CD4-positive, alpha-beta T cell treated with Interleukin-15 for 1 hour (primary cell): ENCODE measurements around the gene FRAT1.
A peak's percentile ranks its signal among the peaks of the same experiment; 100 is the strongest.
"Not testable (repeated sequence)": the region's sequence is repeated elsewhere in the genome, so short reads cannot be mapped to it uniquely, and the experiment has no call there.

ENCODE experiments used
- DNase-seq: peaks from one replicate; pipeline ENCODE4 v3.0.0-alpha.2; 2020

Gene FRAT1

GRCh38 chr10:97318772-97319651 lies at the start of gene FRAT1:
Gene FRAT1 (plus strand): TSS chr10:97319271. CDS start chr10:97319454, 183 bp downstream.
- peak; percentile 87 for DNase-seq

- no peak for DNase-seq
These were observed 48.4 kb upstream of the FRAT1 start for GRCh38 chr10:97270523-97271154.

- no peak for DNase-seq
These were observed 45.4 kb upstream of the FRAT1 start for GRCh38 chr10:97273700-97274099.

- no peak for DNase-seq
These were observed 44.2 kb upstream of the FRAT1 start for GRCh38 chr10:97274828-97275227.

DNA sequence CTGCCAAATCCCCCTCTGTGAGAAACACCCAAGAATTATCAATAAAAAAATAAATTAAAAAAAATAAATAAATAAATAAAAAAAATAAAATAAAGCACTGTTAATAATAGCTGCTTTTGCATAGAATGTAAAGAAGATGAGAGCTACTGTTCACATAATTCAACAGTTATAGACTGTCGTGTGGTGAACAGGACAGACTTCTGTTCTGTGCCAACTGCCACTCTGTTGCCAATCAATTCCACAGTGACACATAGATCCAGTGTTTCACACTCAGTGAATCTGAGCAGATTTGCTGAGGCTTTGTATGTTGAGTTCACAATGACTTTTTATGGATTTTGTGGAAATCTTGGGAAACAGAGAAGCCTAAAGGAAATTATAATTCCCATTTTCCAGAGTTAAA lies 41.5 kb upstream of the FRAT1 start:
- no peak for DNase-seq

DNA sequence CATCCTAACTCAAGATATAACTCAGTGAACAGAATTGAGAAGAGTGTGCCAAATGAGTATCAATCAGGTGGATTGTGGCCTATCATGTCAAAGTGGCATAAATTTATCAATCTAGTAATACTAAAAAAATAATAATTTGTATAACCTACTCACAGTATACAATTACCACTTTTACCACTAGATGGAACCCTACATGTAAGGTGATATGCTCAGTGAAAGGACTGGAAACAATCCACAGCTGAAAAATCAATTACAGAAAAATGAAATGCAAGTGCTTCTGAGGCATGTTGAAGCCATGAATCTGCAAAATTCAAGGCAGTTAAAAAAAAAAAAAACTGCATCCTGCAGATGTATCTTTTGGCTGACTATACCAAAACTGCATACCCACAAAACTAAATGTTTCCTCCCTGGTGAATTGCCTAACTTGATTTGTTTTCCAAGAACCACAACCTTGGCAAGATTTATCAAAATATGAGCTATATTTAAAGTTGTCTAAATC lies 40.5 kb upstream of the FRAT1 start:
- DNase-seq = no peak

DNA sequence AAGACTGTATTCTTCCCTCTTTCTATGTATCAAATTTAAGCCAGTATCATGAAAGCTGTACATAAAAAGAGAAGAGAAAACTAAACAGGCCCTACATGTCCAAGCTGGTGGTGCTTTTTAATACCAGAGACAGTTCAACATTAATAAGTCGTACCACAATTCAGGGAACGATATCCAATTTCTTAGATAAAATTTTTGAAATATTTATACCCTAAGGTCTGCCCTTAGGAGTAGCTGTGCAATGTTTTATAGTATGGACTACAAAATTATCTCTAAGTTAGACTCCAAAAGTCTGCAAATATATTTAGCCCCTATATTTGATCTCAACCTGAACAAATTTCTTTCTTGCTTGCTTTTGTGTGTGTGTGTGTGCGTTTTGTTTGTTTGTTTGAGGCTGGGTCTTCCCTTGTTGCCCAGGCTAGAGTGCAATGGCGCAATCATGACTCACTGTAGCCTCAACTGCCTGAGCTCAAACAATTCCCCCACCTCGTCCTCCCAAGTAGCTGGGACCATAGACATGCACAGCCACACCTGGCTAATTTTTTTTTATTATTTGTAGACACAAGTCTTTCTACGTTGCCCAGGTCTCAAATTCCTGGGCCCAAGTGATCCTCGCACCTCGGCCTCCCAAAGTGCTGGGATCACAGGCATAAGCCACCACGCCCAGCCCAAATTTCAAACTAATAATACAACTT lies 39.8 kb upstream of the FRAT1 start:
- DNase-seq = peak; percentile 19

- no peak for DNase-seq
These were observed 38.3 kb upstream of the FRAT1 start for GRCh38 chr10:97280783-97281182.

- not testable (repeated sequence) for DNase-seq
These were observed 29.0 kb upstream of the FRAT1 start for GRCh38 chr10:97290076-97290475.

DNA sequence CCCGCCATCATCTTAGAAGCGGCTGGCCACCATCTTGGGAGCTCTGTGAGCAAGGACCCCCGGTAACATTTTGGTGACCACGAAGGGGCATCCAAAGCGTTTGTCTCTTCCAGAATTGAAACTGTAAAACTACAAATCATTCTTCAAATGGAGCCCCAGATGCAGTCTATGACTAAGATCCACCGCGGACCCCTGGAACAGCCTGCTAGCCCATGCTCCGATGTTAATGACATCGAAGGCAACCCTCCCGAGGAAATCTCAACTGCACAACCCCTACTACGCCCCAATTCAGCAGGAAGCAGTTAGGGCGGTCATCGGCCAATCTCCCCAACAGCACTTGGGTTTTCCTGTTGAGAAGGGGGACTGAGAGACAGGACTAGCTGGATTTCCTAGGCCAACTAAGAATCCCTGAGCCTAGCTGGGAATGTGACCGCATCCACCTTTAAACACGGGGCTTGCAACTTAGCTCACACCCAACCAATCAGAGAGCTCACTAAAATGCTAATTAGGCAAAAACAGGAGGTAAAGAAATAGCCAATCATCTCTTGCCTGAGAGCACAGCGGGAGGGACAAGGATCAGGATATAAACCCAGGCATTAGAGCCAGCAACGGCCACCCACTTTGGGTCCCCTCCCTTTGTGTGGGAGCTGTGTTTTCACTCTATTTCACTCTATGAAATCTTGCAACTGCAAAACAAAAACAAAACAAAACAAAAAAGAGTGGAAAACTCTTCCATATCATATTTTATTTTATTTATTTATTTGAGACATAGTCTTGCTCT lies 28.3 kb upstream of the FRAT1 start:
- DNase-seq = not testable (repeated sequence)

DNA sequence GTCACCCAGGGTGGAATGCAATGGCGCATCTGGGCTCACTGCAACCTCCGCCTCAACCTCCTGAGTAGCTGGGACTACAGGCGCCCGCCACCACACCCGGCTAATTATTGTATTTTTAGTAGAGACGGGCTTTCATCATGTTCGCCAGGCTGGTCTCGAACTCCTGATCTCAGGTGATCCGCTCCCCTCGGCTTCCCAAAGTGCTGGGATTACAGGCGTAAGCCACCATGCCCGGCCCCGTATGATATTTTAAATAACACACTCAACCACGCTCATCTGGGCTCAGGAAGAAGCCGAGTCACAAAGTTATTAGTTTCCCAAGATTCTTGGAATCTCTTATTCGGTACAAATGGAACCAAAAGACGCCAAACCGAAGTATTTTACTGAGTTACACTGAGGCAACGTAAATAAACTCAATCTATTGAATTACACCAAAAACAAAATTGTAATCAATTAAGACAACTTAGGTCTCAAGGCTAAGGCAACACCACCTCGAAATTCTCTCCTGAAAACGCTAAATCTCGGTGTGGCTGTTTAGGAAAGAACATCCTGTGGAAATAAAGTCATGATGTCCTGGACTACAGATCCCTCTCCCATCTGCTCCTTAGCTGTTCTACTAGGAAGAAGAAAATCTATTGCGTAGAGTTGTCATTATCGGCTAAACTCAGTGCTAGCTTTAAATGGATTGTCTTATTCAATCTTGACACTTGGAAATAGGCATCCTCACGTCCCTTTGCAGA lies 27.5 kb upstream of the FRAT1 start:
- DNase-seq = no peak

DNA sequence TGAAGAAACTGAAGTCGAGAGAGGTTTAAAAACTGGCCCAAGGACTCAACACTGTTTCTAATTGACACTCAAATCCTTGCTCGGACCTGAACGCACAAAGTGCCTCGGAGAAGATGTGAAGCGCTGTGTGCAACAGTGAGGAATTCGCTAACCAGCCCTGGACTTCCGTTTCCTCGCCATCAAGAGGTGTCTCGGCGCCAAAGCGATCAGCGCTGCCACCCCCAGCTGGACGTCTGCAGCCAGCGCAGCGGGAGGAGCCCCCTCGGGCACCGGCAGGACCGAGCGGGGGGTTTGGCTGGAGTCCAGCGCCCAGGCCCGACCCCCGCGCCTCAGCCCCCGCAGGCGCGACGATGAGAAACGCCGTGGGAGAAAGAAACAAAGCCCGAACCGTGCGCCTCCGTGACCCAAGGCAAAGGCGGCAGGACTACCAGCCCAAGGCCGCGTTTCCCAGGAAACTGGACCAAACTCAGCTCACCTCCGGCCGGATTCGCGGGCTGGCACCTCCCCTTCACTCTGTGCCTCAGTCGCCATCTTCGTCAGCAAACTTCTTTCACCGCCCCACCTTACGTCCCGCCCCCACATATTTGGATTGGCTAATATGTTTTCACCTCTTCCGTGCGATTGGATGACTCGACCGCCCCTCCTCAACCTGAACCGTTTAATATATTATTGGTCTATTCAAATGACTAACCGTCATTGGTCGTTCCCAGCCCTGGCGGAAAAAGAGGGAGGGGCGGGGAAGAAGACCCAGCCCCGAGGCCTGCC lies 26.8 kb upstream of the FRAT1 start, which contains the start of gene ARHGAP19:
Gene ARHGAP19 (minus strand): TSS at position 541 of the 765 bp plus-strand sequence. CDS start 10 bp downstream, at position 531.
- DNase-seq = peak; percentile 95

- no peak for DNase-seq
These were observed 26.2 kb upstream of the FRAT1 start for GRCh38 chr10:97292862-97293198.

DNA sequence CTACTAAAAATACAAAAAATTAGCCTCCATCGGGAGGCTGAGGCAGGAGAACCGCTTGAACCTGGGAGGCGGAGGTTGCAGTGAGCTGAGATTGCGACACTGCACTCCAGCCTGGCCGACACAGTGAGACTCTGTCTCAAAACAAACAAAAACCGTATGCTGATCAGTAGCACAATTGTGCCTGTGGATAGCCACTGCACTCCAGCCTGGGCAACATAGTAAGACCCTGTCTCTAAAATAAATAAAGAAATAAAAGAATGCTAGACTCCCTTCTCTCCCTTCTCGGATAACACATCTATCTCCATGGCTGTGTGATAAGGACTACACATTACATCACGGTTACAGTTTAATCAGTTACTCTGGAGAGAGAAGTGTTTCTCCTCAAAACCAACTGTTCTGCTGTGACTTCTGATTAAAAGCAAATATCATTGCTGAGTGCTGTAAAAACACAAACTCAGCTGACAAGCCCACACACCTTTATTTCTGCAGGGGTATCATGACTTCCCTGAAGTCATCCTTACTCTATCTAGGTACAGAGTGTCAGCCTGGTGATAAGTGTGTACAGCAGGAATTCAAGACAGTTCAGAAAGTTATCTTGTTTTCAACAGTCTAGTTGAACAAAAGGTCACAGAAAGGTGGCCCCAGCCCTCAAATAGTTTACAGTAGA lies 21.4 kb upstream of the FRAT1 start:
- no peak for DNase-seq

DNA sequence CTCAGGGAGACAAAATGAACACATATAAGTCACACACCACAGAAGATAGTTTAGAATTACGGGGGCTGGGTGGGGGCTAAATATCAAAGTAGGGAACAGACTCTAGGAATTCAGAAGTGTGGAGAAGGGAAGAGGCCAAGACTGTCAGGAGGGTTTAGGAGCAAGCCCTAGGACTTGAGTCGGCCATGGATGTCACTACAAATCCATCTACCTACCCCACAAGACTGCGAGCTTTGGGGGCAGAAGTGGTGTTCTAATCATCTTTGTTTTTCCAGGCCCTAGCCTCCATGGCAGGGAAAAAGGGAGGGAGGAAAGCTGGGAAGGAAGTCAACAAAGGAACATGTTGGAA lies 20.9 kb upstream of the FRAT1 start:
- no peak for DNase-seq

DNA sequence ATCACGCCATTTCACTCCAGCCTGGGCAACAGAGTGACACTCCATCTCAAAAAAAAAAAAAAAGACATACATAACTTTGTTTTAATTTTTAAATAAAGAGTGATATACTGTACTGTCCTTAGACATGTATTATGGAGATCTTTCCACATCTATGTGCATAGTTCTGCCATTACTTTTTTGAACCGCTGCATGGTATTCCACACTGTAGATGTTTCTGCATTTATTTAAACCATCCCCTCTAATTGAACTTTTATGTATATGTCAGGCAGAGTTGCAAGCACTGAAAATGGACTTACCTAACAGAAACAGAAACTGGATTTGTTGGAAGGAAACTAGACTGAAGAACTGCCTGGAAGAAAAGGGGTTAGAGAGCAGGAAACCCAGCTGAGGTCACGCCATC lies 18.1 kb upstream of the FRAT1 start:
- DNase-seq = no peak

- no peak for DNase-seq
These were observed 16.8 kb upstream of the FRAT1 start for GRCh38 chr10:97302088-97302791.

- DNase-seq = no peak
These were observed 11.6 kb upstream of the FRAT1 start for GRCh38 chr10:97307441-97307840.

GRCh38 chr10:97307866-97308780 lies 10.9 kb upstream of the FRAT1 start:
- DNase-seq = no peak
